Colonic mucosa (tissue), 4 donors: ENCODE measurements around the gene SPC25. TPM values are rescaled to one million over a fixed set of nuclear protein-coding genes. Genes with fewer than 3 reads are reported as not detected.

Experiments
- DNase-seq: peaks from one replicate; pipeline ENCODE4 v3.0.0-alpha.2; 2020
- H3K27ac ChIP-seq: fragments of 200-600 bp; one replicate; pipeline ENCODE4 v1.8.0; 2021
- H3K27me3 ChIP-seq: fragments of 200-600 bp; one replicate; pipeline ENCODE4 v1.8.0; 2021
- H3K36me3 ChIP-seq: fragments of 200-600 bp; one replicate; pipeline ENCODE4 v1.8.0; 2021
- H3K4me1 ChIP-seq: fragments of 200-600 bp; one replicate; pipeline ENCODE4 v1.8.0; 2021; ENCODE audit warnings: mild to moderate bottlenecking
- H3K4me3 ChIP-seq: fragments of 200-600 bp; one replicate; pipeline ENCODE4 v1.8.0; 2021
- H3K9ac ChIP-seq, 2 donors: one replicate each; pipeline ENCODE4 v1.7.0; 2013; ENCODE audit warnings: control low read depth in 2 of 2, low read depth in 2 of 2, low read length in 2 of 2
- H3K9me3 ChIP-seq: fragments of 200-600 bp; one replicate; pipeline ENCODE4 v1.8.0; 2021
- intact Hi-C: fragments of 100-400 bp; cut with DNase I; formaldehyde crosslinking; loops from one replicate; pipeline ENCODE4 v1.14.1; 2022
- total RNA-seq, 2 donors: library from RNA; stranded (reverse); fragmentation: NEBNext Ultra II Directional in 1 of 2; extraction: Animal tissue kit (Norgen Biotek cat#: 25700) in 1 of 2; gene quantifications; one replicate each; pipeline ENCODE4 v1.2.1, GENCODE V29; 2021
- TF ChIP-seq, protein P1 (sequence below): fragments of 200-600 bp; IDR thresholded peaks from one replicate; pipeline ENCODE4 v1.8.0; 2022; ENCODE audit warnings: antibody characterized with exemption, mild to moderate bottlenecking
- donor health status: healthy.
- donor health status: DM: no; HTN: no; CAD: no.
- donor health status: DM: no; HTN: no; CAD: no.

Gene SPC25
- total RNA-seq, 2 donors from 2014 or later: 5.2 to 16.0 TPM

DNA sequence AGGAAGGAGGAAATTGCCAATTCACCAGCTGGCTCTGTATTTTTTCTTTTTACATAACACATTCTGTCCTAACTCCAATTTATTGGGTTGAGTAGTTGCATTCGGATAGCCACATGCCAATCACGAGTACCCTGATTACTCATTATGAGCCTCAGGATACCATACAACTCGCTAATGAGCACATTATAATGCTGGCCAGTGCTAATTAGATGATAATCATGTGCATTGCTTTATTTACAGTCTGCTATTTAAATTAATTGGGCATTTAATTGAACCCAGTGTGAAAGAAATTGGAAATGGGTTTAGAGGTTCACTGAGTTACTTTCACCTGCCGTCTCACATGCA is 26.1 kb upstream of the SPC25 start:
- H3K9ac ChIP-seq: no peak overlapping the region
- H3K27me3 ChIP-seq: no peaks in the 10 kb centered on the region
- H3K36me3 ChIP-seq: no peaks in the 10 kb centered on the region
- intact Hi-C loops: no loop called here
- no peak for DNase-seq
- TF ChIP-seq, protein P1, sequence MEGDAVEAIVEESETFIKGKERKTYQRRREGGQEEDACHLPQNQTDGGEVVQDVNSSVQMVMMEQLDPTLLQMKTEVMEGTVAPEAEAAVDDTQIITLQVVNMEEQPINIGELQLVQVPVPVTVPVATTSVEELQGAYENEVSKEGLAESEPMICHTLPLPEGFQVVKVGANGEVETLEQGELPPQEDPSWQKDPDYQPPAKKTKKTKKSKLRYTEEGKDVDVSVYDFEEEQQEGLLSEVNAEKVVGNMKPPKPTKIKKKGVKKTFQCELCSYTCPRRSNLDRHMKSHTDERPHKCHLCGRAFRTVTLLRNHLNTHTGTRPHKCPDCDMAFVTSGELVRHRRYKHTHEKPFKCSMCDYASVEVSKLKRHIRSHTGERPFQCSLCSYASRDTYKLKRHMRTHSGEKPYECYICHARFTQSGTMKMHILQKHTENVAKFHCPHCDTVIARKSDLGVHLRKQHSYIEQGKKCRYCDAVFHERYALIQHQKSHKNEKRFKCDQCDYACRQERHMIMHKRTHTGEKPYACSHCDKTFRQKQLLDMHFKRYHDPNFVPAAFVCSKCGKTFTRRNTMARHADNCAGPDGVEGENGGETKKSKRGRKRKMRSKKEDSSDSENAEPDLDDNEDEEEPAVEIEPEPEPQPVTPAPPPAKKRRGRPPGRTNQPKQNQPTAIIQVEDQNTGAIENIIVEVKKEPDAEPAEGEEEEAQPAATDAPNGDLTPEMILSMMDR: no peak
- H3K4me1 ChIP-seq: no peaks in the 10 kb centered on the region
- H3K9me3 ChIP-seq: no peaks in the 10 kb centered on the region
- no peak overlapping the region for H3K27ac ChIP-seq
- H3K4me3 ChIP-seq: no peak overlapping the region

DNA sequence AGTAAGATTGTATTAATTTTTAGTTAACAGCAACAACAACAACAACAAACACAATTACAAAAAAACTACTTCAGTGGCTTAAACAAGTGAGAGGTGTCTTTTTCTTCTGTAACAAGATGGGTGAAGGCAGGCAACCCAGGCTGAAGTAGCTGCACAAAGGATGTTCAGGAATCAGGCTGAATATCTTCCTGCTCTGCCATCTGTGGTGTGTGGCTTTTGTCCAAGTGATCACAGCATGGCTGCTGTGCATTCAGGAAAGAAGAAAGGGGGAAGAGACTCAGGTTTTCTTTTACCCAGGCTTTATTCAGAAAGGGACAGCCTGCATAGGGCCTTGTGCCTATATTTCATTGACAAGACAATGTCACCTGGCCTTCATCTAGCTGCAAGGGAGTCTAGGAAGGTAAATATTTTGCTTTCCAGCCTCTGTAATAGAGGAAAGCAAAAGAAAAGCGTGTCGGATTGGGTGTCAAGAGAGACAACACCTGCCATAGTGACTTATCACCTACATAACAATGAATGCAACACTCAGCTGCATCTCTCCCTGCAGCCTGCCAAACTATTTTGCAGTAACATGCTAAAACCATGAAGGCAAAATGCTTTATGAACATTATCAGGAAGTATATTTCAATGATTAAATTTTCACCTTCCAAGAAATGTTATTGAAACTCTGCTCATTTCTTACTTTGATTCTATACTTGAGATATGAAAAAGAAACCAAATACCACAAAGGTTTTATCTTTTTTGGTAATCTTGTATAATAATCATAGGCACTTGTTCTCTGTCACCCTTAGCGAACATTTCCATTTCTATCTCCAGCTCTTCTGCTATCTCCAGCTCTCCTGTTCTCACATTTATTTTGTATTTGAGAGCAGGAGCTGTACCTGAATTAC is 25.5 kb upstream of the SPC25 start:
- Histone ChIP-seq H3K4me3 (no peak overlapping the region), H3K9me3 (no peaks in the 10 kb centered on the region), H3K27ac (no peak overlapping the region), H3K9ac (no peak overlapping the region), H3K4me1 (no peaks in the 10 kb centered on the region), H3K36me3 (no peaks in the 10 kb centered on the region), H3K27me3 (no peaks in the 10 kb centered on the region)
- TF ChIP-seq, protein P1: no peak
- DNase-seq: no peak
- intact Hi-C loops: no loop called here

DNA sequence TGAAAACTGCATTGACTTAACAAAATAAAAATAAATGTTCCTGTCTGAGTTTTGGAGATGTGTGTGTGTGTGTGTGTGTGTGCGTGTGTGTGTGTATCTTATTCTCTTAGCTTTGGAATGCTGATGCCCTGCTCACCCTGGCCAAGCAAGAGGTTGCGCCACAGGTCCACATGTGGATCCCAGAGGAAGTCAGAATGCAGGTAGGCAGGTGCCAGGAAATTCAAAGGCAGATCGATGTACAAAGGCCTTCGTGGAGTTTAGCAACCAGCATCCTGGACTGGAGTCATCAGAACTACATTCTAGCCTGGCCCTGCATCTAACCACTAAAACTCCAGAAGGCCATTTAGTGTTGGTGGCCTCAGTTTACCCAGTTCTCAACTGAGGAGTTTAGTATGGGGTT is 23.3 kb upstream of the SPC25 start:
- intact Hi-C loops: no loop called here
- Histone ChIP-seq H3K9ac (no peak overlapping the region), H3K27ac (no peak overlapping the region), H3K9me3 (no peaks in the 10 kb centered on the region), H3K36me3 (no peaks in the 10 kb centered on the region), H3K4me1 (no peaks in the 10 kb centered on the region), H3K4me3 (no peak overlapping the region), H3K27me3 (no peaks in the 10 kb centered on the region)
- no peak for DNase-seq
- TF ChIP-seq, protein P1: no peak

DNA sequence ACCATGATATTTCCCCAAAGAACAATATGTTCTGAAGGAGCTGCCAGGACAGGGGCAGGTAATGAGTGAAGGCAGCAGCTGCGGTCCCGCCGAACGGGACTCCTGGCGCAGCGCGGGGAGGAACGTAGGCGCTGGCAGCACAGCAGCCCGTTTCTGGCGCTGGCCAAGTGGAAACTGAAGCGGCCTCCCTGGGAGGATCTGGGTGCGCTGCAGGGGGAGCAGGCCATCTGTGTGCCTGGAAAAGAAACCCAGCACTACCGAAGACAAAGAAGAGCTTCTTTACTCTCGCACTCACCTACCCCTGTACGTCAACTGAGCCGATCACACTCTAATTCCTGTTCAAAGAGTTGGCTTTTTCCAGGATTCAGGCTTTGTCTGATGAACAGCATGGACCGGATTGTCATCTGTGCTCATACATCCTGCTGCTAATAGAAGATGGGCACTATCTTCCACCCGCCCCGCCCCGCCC is 22.7 kb upstream of the SPC25 start:
- Histone ChIP-seq H3K4me1 (no peaks in the 10 kb centered on the region), H3K27ac (no peak overlapping the region), H3K9me3 (no peaks in the 10 kb centered on the region), H3K9ac (no peak overlapping the region), H3K4me3 (peak overlapping the region; percentile 4), H3K27me3 (no peaks in the 10 kb centered on the region), H3K36me3 (no peaks in the 10 kb centered on the region)
- no peak for DNase-seq
- intact Hi-C loops: no loop called here
- TF ChIP-seq, protein P1: no peak

DNA sequence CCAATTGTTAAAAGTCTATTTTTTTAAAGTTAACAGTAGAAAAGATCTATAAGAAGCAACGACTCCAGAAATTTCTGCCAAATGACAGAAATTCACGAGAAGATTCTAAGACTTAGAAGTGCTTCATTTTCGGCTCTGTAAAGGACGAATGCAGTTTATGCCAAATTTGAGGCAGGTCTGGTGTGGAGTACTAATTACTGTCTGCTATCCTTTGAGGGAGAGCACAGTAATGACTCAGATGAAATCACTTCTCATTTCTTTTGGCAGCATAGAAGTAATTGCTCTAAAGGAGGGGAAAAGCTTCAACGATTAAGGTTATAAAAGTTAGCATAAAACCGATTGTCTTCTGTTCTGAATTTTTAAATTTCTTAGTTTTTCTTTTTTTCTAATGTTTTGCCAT is 22.2 kb upstream of the SPC25 start:
- Histone ChIP-seq H3K27me3 (no peaks in the 10 kb centered on the region), H3K36me3 (no peaks in the 10 kb centered on the region), H3K4me3 (peak overlapping the region; percentile 4), H3K4me1 (no peaks in the 10 kb centered on the region), H3K9me3 (no peaks in the 10 kb centered on the region), H3K27ac (no peak overlapping the region), H3K9ac (no peak overlapping the region)
- intact Hi-C loops: no loop called here
- TF ChIP-seq, protein P1: no peak
- no peak for DNase-seq
